Adipocyte (in vitro differentiated cells): ENCODE results near the gene ZNF732.

Source experiments
- DNase-seq: peaks from one replicate; pipeline ENCODE4 v3.0.0-alpha.2; 2015; ENCODE audit warnings: low read depth
- H3K27me3 ChIP-seq: replicated peaks from 2 replicates; pipeline ENCODE4 v1.7.0; 2013; ENCODE audit warnings: mild to moderate bottlenecking, low read length, moderate library complexity; ENCODE audit not compliant: control insufficient read depth, insufficient read depth
- H3K36me3 ChIP-seq: 2 replicates; pipeline ENCODE4 v1.7.0; 2013; ENCODE audit warnings: low read length, mild to moderate bottlenecking, moderate library complexity; ENCODE audit not compliant: control insufficient read depth, insufficient read depth, severe bottlenecking
- H3K4me1 ChIP-seq: 2 replicates; pipeline ENCODE4 v1.7.0; 2013; ENCODE audit warnings: mild to moderate bottlenecking, low read length, moderate library complexity; ENCODE audit not compliant: control insufficient read depth, insufficient read depth
- H3K4me3 ChIP-seq: 2 replicates; pipeline ENCODE4 v1.7.0; 2013; ENCODE audit warnings: mild to moderate bottlenecking, low read length, moderate library complexity
- H3K9ac ChIP-seq: 2 replicates; pipeline ENCODE4 v1.7.0; 2013; ENCODE audit warnings: mild to moderate bottlenecking, low read length, moderate library complexity
- H3K9me3 ChIP-seq: 2 replicates; pipeline ENCODE4 v1.7.0; 2013; ENCODE audit warnings: mild to moderate bottlenecking, low read length, moderate library complexity; ENCODE audit not compliant: control insufficient read depth

ZNF732 gene

DNA sequence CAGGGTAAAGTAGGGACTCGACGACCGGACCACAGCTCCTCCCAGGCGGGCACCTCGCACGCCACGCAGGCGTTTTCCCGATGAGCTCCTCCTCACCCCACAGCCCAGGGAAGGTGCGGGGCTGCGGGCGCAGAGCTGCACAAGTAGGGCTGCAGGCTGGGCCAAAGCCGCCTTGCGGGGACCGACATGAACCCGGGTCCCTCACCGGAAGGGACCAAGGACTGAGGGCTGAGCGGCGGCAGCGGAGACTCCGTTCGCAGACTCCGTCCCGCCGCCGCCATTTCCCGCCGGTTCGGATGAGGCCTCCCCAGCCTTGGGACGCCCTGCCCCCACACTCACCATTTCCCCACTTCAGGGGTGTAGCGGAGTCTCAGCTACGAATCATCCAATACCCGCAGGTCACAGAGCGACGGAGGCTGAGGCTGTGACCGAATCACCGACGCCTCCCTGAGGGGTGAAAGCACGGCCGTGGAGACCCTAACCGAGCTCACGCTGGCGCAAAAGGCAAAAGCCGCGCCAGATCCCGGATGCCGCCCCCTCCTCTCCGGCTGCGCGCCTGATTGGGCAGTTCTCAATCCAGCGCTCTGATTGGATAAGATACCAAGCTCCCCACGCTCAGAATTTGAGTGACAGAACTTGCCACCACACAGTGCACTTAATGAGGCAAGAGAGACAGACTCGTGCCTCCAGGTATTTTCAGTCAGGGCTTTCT, at the start of gene ZNF732:
Gene ZNF732, minus strand, starts transcription at position 506 of the 712 bp plus-strand sequence. Its CDS starts 164 bp downstream, at position 342.
- Histone ChIP-seq H3K9me3 (peaks cover 25% of the 10 kb centered on the region), H3K27me3 (peaks cover 4% of the 10 kb centered on the region), H3K4me1 (no peaks in the 10 kb centered on the region), H3K9ac (no peak within 1 kb of the TSS), H3K4me3 (peak within 1 kb of the TSS; percentile 63), H3K36me3 (no peaks in the 10 kb centered on the region)
- peak; percentile 3 for DNase-seq

DNA sequence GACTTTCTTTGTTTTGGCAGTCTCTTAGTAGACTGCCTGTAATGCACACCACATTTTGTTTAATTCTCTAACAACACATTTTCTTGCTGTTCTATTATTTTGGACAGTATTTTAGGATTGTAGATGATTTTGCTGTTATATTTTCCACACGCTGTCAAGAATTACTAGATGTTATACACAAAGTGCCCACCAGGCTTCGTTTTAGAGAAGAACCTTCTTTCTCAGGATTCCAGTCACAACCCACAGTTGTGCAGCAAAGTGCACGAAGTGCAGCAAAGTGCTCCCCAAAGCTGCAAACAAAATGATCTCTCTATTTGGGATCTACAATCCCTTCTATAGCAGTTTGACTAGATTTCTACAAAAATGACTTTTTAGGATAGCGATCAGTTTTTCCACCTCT, 34.7 kb upstream of the ZNF732 start:
- no peak overlapping the region for H3K9ac ChIP-seq
- H3K36me3 ChIP-seq, result peaks cover 27% of the 10 kb centered on the region
- H3K4me1 ChIP-seq, result peaks cover 16% of the 10 kb centered on the region
- H3K4me3 ChIP-seq, result no peak overlapping the region
- H3K27me3 ChIP-seq, result no peaks in the 10 kb centered on the region
- peak; percentile 7 for DNase-seq
- peaks cover 33% of the 10 kb centered on the region for H3K9me3 ChIP-seq

DNA sequence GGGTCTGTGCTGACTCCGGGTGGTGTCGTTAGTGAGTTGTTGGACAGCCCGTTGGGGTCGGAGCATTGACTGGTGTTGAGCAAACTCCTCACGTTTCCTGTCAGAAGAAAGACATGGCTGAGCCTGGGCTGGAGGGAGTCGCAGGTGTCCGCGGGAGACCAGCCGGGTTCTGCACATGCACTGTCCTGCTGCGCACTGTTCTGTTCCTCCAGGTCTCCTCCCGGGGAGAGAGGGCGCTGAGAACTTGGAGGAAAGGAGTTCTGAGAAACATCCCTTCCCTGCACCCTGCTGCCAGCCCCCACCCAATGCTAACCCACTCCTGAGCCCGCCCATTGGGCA, 33.5 kb upstream of the ZNF732 start:
- no peak for DNase-seq

DNA sequence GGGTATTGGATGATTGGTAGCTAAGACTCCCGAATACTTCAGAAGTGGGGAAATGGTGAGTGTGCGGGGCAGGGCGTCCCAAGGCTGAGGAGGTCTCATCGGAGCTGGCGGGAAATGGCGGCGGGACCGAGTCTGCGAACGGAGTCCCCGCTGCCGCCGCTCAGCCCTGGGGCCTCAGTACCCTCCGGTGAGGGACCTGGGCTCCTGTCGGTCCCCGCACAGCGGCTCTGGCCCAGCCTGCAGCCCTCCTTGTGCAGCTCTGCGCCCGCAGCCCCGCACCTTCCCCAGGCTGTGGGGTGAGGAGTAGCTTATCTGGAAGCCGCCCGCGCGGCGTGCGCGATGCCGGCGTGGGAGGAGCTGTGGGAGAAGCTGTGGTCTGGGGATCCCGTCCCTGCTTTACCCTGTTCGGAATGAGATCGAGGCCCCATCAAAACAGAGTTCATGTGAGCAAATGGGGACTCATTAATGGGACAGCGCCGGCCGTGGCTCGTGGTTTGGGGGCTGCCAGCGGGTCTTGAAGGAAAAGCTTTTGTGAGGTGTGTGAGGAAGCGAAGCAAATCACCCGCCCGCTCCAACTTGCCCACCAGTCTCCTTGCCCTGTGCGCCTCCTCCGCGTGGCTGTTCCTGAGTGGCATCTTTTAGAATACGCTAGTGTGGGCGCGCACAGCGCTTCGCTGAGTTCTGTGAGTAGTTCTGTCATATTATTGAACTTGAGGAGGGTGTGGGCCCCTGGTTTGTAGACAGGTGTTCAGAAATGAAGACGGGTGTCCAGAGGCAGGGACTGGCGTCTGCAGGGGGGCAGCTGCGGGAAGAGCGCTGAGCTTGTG, 32.9 kb upstream of the ZNF732 start:
- Histone ChIP-seq H3K9me3 (peaks cover 21% of the 10 kb centered on the region), H3K36me3 (peaks cover 13% of the 10 kb centered on the region), H3K4me3 (peak overlapping the region; percentile 98), H3K9ac (peak overlapping the region; percentile 94), H3K27me3 (no peaks in the 10 kb centered on the region), H3K4me1 (peaks cover 16% of the 10 kb centered on the region)
- peak; percentile 47 for DNase-seq

More for the DNA sequence above, 33.5 kb upstream of the ZNF732 start:
- peaks cover 22% of the 10 kb centered on the region for H3K9me3 ChIP-seq
- peak overlapping the region; percentile 94 for H3K9ac ChIP-seq
- peaks cover 16% of the 10 kb centered on the region for H3K4me1 ChIP-seq
- no peaks in the 10 kb centered on the region for H3K27me3 ChIP-seq
- H3K36me3 ChIP-seq, result peaks cover 16% of the 10 kb centered on the region
- peak overlapping the region; percentile 98 for H3K4me3 ChIP-seq

DNA sequence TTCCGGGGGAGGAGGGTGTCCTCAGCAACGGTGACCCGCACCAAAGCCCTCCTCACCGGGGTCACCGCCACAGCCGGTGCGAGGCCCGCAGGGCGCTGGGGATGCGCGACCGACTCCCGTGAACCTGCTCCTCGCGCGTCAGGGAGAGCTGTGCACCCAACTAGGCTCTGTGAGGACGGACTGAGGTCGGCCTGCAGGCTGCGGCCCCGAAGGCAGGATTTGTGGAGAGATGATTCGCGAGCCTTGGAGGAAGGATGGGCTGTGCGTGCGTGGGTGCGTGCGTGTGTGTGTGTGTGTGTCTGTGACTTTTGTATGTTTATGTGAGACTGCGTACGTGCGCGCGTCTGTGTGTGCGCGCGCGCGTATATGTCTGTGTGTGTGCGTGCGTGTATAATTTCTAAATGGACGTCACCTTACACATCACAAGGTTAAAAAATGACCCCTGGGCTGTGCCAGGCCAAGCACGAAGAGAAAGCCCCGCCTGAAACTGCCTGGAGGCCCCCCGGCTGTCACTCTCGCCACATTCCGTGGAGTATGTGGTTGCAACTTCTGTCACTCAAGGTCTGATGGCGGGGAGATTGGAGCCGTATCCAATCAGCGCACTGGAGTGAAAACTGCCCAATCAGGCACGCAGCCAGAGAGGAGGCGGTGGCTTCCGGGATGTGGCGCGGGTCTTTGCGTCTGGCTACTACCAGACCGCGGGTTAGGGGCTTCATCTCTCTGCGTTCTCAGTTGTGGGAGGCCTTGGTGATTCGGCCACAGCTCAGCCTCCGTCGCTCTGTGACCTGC, 32.1 kb upstream of the ZNF732 start, which contains the start of gene ZNF141:
Gene ZNF141, plus strand, starts transcription at position 672 of the 789 bp plus-strand sequence. CDS start 170 bp downstream, outside the sequence.
- Histone ChIP-seq H3K4me3 (peak within 1 kb of the TSS; percentile 98), H3K4me1 (peaks cover 16% of the 10 kb centered on the region), H3K36me3 (peaks cover 5% of the 10 kb centered on the region), H3K9me3 (peaks cover 13% of the 10 kb centered on the region), H3K9ac (peak within 1 kb of the TSS; percentile 94), H3K27me3 (no peaks in the 10 kb centered on the region)
- peak; percentile 94 for DNase-seq

DNA sequence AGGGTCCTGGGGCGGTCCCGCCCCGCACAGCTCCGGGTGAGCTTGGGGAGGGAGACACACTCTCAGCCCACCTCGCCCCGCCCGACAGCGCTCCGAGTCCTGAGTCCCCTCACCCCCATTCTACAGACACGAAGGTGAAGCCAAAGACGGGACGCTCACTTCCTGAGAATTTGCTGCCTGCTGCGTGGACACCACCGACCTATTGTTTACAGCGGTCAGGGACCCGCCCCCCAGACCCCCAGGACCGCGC, 31.5 kb upstream of the ZNF732 start:
- DNase-seq, result no peak
- H3K27me3 ChIP-seq, result no peaks in the 10 kb centered on the region
- H3K9me3 ChIP-seq, result peaks cover 7% of the 10 kb centered on the region
- H3K9ac ChIP-seq, result peak overlapping the region; percentile 94
- no peaks in the 10 kb centered on the region for H3K36me3 ChIP-seq
- H3K4me3 ChIP-seq, result peak overlapping the region; percentile 98
- peaks cover 16% of the 10 kb centered on the region for H3K4me1 ChIP-seq

DNA sequence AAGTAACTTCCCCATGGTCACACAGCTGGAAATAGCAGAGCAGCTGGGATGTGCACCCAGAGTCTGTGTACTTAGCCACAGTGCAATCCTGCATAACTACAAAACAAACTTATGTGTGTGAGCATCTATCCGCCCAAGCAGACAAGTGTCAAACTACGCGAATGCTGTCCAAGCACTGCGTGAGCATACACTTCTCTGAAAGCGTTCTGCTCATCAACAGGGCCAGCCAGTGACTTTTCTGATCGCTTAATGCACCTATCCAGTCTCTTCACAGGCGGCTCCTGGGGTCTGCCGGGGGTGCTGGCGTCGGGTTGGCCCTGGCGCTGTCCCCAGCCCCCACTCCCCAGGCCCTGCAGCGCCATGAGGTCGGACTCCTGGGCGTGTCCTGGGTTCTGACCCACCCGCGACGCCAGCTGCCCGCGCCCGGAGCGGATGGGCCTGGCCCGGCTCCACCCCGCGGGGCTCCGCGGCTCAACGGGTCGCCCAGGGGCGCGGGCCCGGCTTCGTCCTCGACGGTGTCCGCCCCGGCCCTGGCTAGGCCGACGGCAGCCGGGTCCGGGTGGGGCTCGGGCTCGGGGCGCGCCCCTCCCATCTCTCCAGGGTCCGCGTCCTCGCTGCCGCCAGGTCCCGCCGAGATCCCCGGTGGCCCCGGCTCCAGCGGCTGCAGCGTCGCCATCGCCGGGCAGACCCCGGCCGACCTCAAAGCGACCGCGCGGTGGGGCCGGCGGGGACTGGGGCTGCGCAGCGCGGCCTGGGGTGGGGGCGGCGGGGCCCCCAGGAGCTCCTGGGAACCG, 31.0 kb upstream of the ZNF732 start:
- Histone ChIP-seq H3K4me1 (peaks cover 16% of the 10 kb centered on the region), H3K9me3 (peaks cover 3% of the 10 kb centered on the region), H3K36me3 (no peaks in the 10 kb centered on the region), H3K4me3 (peak overlapping the region; percentile 98), H3K27me3 (no peaks in the 10 kb centered on the region), H3K9ac (peak overlapping the region; percentile 94)
- DNase-seq, result peak; percentile 12

DNA sequence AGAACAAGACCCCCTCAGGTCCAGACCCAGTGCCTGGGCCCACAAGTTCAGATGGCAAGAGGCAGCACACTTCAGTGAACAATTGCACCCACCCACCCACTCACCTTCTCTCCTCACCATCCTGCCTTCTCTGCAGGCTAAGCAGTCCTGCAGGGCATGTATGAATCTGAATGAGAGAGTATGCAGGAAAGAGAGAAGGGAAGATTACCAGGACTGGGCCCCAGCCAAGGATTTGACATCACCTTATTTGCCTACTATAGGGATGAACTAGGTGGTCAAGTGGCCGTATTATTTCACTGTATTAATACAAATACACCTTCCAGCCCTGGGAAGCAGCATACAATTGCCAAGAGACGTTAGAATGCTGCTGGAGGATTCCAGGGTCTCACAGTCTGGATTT, 30.2 kb upstream of the ZNF732 start:
- H3K9ac ChIP-seq, result no peak overlapping the region
- peaks cover 16% of the 10 kb centered on the region for H3K4me1 ChIP-seq
- no peaks in the 10 kb centered on the region for H3K27me3 ChIP-seq
- peak overlapping the region; percentile 98 for H3K4me3 ChIP-seq
- H3K9me3 ChIP-seq, result peaks cover 1% of the 10 kb centered on the region
- DNase-seq, result no peak
- no peaks in the 10 kb centered on the region for H3K36me3 ChIP-seq

DNA sequence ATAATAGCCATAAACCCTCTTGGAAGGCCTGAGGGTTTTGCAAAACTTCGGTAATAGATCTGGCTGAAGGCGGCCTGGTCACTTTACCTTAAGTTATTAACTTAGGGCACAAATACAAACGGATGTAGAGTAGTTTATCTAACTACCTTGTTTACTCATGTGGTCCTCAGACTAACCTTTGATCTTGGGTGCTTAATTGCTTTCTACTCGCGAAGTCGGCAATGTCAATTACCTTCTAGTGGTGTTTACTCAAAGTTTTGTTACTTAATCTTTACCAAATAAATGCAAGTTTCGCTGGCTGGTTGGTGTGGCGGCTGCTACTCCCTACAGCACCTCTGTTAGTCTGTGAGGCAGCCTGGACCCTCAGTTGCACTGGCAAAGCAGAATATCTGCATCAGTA, 23.5 kb upstream of the ZNF732 start:
- no peaks in the 10 kb centered on the region for H3K36me3 ChIP-seq
- H3K27me3 ChIP-seq, result no peaks in the 10 kb centered on the region
- no peaks in the 10 kb centered on the region for H3K4me1 ChIP-seq
- H3K4me3 ChIP-seq, result no peak overlapping the region
- H3K9me3 ChIP-seq, result peaks cover 16% of the 10 kb centered on the region
- no peak for DNase-seq
- no peak overlapping the region for H3K9ac ChIP-seq

DNA sequence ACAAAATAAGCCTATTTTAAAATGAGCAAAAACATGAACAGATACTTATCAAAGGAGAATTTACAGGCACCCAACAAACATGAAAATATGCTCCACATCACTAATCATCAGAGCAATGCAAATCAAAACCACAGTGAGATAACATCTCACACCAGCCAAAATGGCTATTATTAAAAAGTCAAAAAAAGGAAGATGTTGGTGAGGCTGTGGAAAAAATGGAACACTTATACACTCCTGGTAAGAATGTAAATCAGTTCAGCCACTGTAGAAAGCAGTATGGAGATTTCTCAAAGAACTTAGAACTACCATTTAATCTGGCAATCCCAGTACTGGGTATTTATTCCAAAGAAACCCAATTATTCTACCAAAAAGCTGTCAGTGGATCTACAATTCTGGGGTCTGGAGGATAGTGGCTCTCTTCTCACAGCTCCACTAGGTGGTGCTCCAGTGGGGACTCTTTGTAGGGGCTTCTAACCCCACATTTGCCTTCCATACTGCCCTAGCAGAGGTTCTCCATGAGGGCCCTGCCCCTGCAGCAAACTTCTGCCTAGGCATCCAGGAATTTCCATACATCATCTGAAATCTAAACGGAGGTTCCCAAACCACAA, 9.1 kb upstream of the ZNF732 start:
- no peak for DNase-seq
- H3K27me3 ChIP-seq, result no peaks in the 10 kb centered on the region

More for the DNA sequence above, 9.1 kb upstream of the ZNF732 start:
- Histone ChIP-seq H3K9me3 (peaks cover 16% of the 10 kb centered on the region), H3K9ac (no peak overlapping the region), H3K4me1 (no peaks in the 10 kb centered on the region), H3K4me3 (no peak overlapping the region), H3K36me3 (no peaks in the 10 kb centered on the region)
